ENCODE measurements around the gene PDE8B.

Gene PDE8B

DNA sequence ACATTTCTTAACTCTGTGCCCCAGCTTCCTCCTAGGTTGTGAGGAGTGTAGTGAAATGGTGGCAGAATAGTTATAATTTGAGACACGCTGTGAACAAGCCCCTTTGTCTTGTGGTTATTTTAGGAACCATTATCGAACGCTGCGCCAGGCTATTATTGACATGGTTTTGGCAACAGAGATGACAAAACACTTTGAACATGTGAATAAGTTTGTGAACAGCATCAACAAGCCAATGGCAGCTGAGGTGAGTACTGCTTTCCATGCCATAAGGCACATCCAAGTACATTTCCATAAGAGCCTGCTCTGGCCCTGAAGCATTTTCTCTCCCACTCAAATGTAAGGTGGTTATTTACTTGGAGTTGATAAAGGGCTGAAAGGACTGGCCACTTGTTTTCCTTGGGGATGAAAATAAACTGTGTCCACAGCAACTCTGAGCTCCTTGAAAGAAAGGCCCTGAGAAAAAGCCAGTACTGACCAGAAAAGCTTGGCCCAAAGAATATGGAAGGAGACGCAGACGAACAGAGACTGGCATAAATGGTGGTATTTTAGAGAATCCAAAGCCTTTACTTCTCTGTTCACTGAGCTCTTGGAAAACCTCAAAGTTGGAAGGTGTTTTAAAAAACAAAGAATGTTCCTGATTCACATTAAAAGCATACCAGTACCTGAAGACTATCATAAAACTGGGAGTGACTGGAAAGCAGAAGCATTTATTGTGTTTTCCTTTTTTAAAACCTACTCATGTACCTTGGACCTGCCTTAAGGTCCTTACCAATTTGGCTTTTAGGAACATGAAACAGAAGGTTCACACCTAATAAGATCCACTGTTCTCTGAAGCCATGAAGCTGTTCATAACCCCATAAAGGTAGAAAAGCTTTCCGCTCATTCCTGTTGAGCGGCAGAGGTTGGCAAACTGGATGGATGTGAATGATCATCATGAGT is 209.4 kb downstream of the PDE8B start:
- Histone ChIP-seq H3K27ac (ENCODE audit: low read depth, low read length, poor library complexity, severe bottlenecking) (no peak overlapping the region), H3K79me2 (ENCODE audit: insufficient read depth, low read length) (no peaks in the 10 kb centered on the region), H3K9me3 (ENCODE audit: low read length) (no peaks in the 10 kb centered on the region), H3F3A (ENCODE audit: insufficient read depth, low read length) (no peaks in the 10 kb centered on the region), H3K36me3 (ENCODE audit: insufficient read depth, low read length) (no peaks in the 10 kb centered on the region), H3K9me2 (ENCODE audit: low read depth, low read length) (no peaks in the 10 kb centered on the region), H4K20me1 (ENCODE audit: insufficient read depth, low read length) (no peaks in the 10 kb centered on the region), H3K4me3 (ENCODE audit: low read depth, low read length, poor library complexity, severe bottlenecking) (no peak overlapping the region), H3K27me3 (ENCODE audit: insufficient read depth, low read length) (no peaks in the 10 kb centered on the region), H3K9ac (ENCODE audit: low read length) (no peak overlapping the region), H2AFZ (ENCODE audit: low read length) (no peak overlapping the region), H3K4me1 (ENCODE audit: insufficient read depth, low read length, severe bottlenecking) (no peaks in the 10 kb centered on the region), H3K4me2 (ENCODE audit: low read length) (no peak overlapping the region)
- no peak for TF ChIP-seq EZH2 (IDR thresholded peaks at IDR 0.05; ENCODE audit: borderline replicate concordance, low read length)
- TF ChIP-seq, protein P1, sequence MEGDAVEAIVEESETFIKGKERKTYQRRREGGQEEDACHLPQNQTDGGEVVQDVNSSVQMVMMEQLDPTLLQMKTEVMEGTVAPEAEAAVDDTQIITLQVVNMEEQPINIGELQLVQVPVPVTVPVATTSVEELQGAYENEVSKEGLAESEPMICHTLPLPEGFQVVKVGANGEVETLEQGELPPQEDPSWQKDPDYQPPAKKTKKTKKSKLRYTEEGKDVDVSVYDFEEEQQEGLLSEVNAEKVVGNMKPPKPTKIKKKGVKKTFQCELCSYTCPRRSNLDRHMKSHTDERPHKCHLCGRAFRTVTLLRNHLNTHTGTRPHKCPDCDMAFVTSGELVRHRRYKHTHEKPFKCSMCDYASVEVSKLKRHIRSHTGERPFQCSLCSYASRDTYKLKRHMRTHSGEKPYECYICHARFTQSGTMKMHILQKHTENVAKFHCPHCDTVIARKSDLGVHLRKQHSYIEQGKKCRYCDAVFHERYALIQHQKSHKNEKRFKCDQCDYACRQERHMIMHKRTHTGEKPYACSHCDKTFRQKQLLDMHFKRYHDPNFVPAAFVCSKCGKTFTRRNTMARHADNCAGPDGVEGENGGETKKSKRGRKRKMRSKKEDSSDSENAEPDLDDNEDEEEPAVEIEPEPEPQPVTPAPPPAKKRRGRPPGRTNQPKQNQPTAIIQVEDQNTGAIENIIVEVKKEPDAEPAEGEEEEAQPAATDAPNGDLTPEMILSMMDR (IDR thresholded peaks at IDR 0.05; ENCODE audit: low read length), result no peak

DNA sequence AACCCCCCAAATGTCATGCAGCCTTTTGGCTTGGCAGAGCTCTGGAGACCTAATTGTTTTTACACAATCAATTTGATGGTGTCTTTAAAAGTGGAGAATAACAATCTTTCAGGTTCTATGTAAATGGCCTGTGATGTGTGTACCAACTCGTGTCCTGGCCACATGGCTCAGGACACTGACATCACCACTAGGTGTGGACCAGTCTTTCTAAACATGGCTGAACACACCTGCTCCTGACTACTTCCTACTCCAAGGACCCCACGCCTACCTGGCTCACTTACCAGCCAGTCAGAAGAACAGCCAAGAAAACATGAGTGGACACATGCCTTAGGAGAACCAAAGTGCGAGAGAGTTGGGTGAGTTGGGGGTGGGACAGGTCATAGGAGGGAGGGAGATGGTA is 210.5 kb downstream of the PDE8B start:
- H3K27me3 ChIP-seq (ENCODE audit: insufficient read depth, low read length), result no peaks in the 10 kb centered on the region
- H3K79me2 ChIP-seq (ENCODE audit: insufficient read depth, low read length), result no peaks in the 10 kb centered on the region
- TF ChIP-seq, protein P1 (IDR thresholded peaks at IDR 0.05; ENCODE audit: low read length), result no peak
- no peak for TF ChIP-seq EZH2 (IDR thresholded peaks at IDR 0.05; ENCODE audit: borderline replicate concordance, low read length)
- no peak overlapping the region for H3K4me3 ChIP-seq (ENCODE audit: low read depth, low read length, poor library complexity, severe bottlenecking)
- H3K4me1 ChIP-seq (ENCODE audit: insufficient read depth, low read length, severe bottlenecking), result no peaks in the 10 kb centered on the region
- H3K9me3 ChIP-seq (ENCODE audit: low read length), result no peaks in the 10 kb centered on the region
- no peaks in the 10 kb centered on the region for H3K36me3 ChIP-seq (ENCODE audit: insufficient read depth, low read length)
- no peaks in the 10 kb centered on the region for H4K20me1 ChIP-seq (ENCODE audit: insufficient read depth, low read length)
- H3K9me2 ChIP-seq (ENCODE audit: low read depth, low read length), result no peaks in the 10 kb centered on the region
- no peaks in the 10 kb centered on the region for H3F3A ChIP-seq (ENCODE audit: insufficient read depth, low read length)
- H3K27ac ChIP-seq (ENCODE audit: low read depth, low read length, poor library complexity, severe bottlenecking), result no peak overlapping the region
- H3K9ac ChIP-seq (ENCODE audit: low read length), result no peak overlapping the region
- no peak overlapping the region for H3K4me2 ChIP-seq (ENCODE audit: low read length)
- no peak overlapping the region for H2AFZ ChIP-seq (ENCODE audit: low read length)

DNA sequence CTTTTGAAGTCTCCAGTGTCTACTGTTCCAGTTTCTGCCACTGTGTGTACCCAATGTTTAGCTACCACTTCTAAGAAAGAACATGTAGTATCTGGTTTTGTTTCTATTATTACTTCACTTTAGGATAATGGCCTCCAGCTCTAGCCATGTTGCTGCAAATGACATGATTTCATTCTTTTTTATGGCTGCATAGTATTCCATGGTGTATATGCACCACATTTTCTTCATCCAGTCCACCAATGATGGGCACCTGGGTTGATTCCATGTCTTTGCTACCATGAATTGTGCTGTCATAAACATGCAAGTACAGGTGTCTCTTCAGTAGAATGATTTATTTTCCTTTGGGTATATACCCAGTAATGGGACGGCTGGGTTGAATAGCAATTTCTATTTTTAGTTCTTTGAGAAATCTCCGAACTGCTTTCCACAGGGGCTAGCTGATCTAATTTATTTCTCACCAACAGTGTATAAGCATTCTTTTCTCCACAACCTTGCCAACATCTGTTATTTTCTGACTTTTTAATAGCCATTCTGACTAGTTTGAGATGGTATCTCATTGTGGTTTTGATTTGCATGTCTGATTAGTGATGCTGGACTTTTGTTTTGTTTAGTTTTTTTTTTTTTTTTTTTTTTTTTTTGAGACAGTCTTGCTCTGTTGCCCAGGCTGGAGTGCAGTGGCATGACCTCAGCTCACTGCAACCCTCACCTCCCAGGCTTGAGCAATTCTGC is 212.7 kb downstream of the PDE8B start:
- no peak overlapping the region for H3K4me2 ChIP-seq (ENCODE audit: low read length)
- H3F3A ChIP-seq (ENCODE audit: insufficient read depth, low read length), result no peaks in the 10 kb centered on the region
- no peak overlapping the region for H2AFZ ChIP-seq (ENCODE audit: low read length)
- no peak overlapping the region for H3K9ac ChIP-seq (ENCODE audit: low read length)
- H3K27ac ChIP-seq (ENCODE audit: low read depth, low read length, poor library complexity, severe bottlenecking), result no peak overlapping the region
- no peaks in the 10 kb centered on the region for H3K9me3 ChIP-seq (ENCODE audit: low read length)
- H4K20me1 ChIP-seq (ENCODE audit: insufficient read depth, low read length), result no peaks in the 10 kb centered on the region
- peaks cover 10% of the 10 kb centered on the region; the same call in 1 of the 2 replicates for H3K36me3 ChIP-seq (ENCODE audit: insufficient read depth, low read length)
- no peaks in the 10 kb centered on the region for H3K27me3 ChIP-seq (ENCODE audit: insufficient read depth, low read length)
- H3K9me2 ChIP-seq (ENCODE audit: low read depth, low read length), result no peaks in the 10 kb centered on the region
- TF ChIP-seq, protein P1 (IDR thresholded peaks at IDR 0.05; ENCODE audit: low read length), result no peak
- no peak for TF ChIP-seq EZH2 (IDR thresholded peaks at IDR 0.05; ENCODE audit: borderline replicate concordance, low read length)
- no peaks in the 10 kb centered on the region for H3K79me2 ChIP-seq (ENCODE audit: insufficient read depth, low read length)
- H3K4me3 ChIP-seq (ENCODE audit: low read depth, low read length, poor library complexity, severe bottlenecking), result no peak overlapping the region
- no peaks in the 10 kb centered on the region for H3K4me1 ChIP-seq (ENCODE audit: insufficient read depth, low read length, severe bottlenecking)
